ENCODE results near the gene IL36B. TPM values are rescaled to one million over a fixed set of nuclear protein-coding genes. Genes with fewer than 3 reads are reported as not detected.

The IL36B gene
- total RNA-seq, 1 experiment from 2014 or later, result not detected

DNA sequence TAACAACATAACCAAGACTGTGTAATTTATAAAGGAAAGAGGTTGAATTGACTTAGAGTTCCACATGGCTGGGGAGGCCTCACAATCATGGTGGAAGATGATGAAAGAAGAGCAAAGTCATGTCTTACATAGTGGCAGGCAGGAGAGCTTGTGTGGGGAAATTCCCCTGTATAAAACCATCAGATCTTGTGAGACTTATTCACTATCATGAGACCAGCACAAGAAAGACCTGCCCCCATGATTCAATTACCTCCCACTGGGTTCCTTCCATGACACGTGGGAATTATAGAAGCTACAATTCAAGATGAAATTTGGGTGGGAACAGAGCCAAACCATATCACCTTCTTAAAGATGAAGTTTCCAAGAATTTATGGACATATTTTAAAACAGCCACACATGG lies 3.9 kb upstream of the IL36B start:
- DNase-seq (ENCODE audit: low read depth), result no peak

- DNase-seq (ENCODE audit: low read depth), result no peak
These were observed 1.4 kb upstream of the IL36B start for GRCh38 chr2:113054066-113054465.

GRCh38 chr2:113053666-113054065 lies 999 bp upstream of the IL36B start:
- no peak for DNase-seq (ENCODE audit: low read depth)

- no peak for DNase-seq (ENCODE audit: low read depth)
These were observed 1.5 kb downstream of the IL36B start for GRCh38 chr2:113050921-113051895.

GRCh38 chr2:113046465-113046864 lies 6.2 kb downstream of the IL36B start:
- DNase-seq (ENCODE audit: low read depth), result no peak

DNA sequence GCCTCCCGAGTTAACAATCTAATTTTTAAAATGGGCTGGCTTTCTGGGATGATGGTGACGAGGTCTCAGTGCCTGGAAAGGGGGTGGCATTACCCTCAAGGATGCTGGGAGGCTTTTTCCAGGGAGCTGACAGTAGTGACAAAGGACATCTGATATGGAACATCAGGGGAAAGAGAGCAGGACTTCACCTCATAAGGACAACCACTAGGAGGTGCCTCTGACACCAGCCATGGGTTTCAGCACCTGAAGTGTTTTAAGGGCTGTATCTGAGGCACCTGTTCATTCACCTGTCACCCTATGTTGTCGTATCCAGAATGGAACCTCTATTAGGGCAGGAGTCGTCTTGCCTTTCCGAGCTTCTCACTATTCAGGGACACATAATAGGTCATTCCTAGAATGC lies 10.8 kb downstream of the IL36B start:
- DNase-seq (ENCODE audit: low read depth), result no peak

DNA sequence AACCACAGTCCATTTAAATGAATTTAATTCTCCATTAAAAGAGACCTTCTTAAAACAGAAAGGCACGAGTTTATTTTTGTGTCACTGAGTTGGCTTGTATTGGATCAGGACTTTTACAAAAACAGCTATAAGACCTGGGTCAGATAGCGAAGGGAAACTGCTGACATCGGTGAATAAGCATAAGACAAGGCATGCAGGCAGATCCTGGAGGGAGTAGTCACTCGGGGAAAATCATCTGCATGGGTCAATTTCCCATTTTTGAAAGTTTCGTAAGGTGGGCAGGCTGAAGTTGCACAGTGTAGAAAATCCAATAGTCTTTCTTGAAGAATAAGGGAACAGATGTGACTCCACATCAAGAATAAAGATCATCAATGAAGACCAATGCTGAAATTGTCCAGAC lies 12.9 kb downstream of the IL36B start:
- DNase-seq (ENCODE audit: low read depth), result no peak

- no peak for DNase-seq (ENCODE audit: low read depth)
These were observed 13.5 kb downstream of the IL36B start for GRCh38 chr2:113039158-113039557.

GRCh38 chr2:113038291-113038690 lies 14.4 kb downstream of the IL36B start:
- DNase-seq (ENCODE audit: low read depth), result no peak

- no peak for DNase-seq (ENCODE audit: low read depth)
These were observed 15.9 kb downstream of the IL36B start for GRCh38 chr2:113036763-113037162.

GRCh38 chr2:113034016-113034415 lies 18.7 kb downstream of the IL36B start:
- no peak for DNase-seq (ENCODE audit: low read depth)

DNA sequence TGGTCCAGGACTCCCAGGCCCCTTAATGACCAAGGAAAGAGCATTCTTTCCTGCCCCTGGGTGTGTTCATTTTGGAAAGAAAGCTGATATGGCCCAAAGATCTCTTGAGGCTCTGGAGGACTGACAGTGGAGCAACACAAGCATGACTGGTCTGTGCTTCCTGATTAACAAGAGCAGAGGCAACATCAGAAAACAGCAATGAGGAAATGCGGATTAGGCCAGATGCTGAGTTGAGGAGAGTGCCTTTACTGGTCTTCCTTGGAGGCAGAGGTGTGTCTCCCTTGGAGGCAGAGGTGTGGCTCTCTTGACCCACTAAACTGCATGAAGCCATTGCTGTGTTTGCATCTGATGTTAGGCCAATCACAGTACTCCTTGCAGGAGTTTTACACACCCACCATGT lies 19.9 kb downstream of the IL36B start:
- no peak for DNase-seq (ENCODE audit: low read depth)

DNA sequence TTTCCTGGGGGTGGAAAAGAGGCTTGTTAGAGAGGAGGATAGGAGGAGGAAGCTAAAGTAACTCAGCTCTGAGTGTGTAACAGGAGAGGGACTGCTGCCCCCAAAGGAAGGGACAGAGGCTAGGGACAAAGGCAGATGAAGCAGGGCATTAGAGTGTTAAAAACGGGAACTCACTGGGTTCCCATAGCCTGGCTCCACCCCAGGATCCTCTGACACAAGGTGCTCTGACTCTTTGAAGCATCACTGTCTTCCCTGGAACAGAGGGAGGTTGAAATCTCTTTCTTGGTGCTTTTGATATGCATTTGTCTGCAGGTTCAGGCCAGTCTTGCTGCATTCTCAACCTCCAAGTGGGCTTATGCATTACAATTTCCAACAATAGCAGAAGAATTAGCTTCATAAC lies 24.6 kb downstream of the IL36B start:
- no peak for DNase-seq (ENCODE audit: low read depth)

DNA sequence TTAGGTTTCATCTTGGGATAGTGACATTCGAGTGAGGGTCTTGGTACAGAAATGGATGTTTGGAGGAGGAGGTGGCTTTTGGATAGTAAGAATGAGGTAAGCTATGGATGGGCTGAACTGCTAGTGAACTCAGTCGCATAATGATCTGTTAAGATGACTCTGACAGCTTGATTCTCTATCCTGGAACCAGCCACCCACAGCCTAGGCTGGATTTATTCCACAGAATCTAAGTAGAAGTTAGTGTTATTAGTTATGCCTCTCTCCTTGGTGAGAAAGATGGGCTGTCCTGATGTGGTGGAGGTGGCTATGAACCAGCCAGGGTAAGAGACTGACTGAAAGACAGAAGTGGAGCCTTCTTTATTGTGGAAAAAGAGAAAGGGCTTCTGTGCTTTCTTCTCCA lies 25.0 kb downstream of the IL36B start:
- no peak for DNase-seq (ENCODE audit: low read depth)

- no peak for DNase-seq (ENCODE audit: low read depth)
These were observed 26.9 kb downstream of the IL36B start for GRCh38 chr2:113025737-113026136.

GRCh38 chr2:113024764-113025163 lies 27.9 kb downstream of the IL36B start:
- DNase-seq (ENCODE audit: low read depth), result no peak

DNA sequence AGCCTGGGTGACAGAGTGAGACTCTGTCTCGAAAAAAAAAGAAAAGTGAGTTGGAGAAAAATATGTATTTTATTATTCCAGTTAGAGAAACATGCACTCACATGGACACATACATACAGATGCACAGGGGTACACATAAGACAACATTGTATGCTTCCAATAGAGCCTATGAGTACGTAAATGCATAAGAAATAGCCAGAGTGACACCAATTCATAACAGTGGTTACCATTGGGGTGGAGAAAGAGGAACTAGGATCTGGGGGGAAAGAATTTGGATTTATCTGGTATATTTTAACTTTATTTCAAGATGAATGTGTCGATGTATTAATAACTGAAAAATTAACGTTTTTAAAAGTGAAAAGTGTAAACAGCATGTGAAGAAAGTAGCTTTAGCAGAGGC lies 31.4 kb downstream of the IL36B start:
- no peak for DNase-seq (ENCODE audit: low read depth)

GRCh38 chr2:113018509-113018908 lies 34.2 kb downstream of the IL36B start:
- no peak for DNase-seq (ENCODE audit: low read depth)

GRCh38 chr2:113015655-113016054 lies 37.0 kb downstream of the IL36B start:
- no peak for DNase-seq (ENCODE audit: low read depth)

- DNase-seq (ENCODE audit: low read depth), result no peak
These were observed 37.6 kb downstream of the IL36B start for GRCh38 chr2:113015042-113015441.

- DNase-seq (ENCODE audit: low read depth), result no peak
These were observed 38.6 kb downstream of the IL36B start for GRCh38 chr2:113014067-113014466.

GRCh38 chr2:113013336-113013661 lies 39.4 kb downstream of the IL36B start:
- DNase-seq (ENCODE audit: low read depth), result no peak

DNA sequence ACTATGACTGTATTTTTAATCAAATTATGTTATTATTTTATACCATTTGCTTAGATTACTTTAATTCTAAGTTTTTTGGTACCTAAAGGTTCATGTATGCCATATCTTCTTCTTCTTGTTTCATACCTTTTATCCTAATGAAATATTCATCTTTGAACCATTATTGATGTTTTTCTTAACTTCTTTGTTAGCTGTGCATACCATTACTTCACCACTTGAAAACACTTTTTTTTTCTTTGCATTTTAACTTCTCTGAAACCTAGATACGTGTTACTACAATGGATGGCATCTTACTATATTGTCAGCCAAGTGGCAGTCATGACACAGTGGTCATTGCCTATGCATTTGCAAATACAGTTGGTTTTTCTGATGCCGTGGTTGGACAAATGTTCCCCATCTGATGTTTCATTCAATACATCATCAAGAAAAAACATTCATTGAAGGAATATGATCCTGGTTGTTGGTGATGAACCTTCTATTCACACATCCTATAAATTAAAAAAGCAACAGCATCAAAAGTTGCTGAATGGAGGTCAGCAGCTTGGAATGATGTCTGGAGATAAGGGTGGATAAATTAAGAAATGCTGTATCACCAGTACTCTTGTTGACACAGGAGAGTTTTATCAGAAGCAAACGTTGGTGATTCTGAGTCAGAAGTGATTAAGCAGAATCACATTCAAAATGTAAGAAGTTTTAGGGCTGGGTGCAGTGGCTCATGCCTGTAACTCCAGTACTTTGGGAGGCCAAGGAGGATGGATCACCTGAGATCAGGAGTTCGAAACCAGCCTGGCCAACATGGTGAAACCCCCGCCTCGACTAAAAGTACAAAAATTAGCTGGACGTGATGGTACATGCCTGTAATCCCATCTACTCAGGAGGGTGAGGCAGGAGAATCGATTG lies 40.0 kb downstream of the IL36B start:
- DNase-seq (ENCODE audit: low read depth), result peak; percentile 8
